OCI-LY1 (cell line): ENCODE results near the gene DHH.

Source experiments
- CTCF ChIP-seq: fragments of 200-600 bp; sonication (generic), shearing (Covaris generic); IDR thresholded peaks from 2 replicates; pipeline ENCODE4 v1.5.1; 2017; ENCODE audit warnings: mild to moderate bottlenecking, antibody characterized with exemption, low read length, moderate library complexity, mixed read lengths
- EZH2 ChIP-seq: fragments of 200-600 bp; sonication (generic), shearing (Covaris generic); IDR thresholded peaks from 2 replicates; pipeline ENCODE4 v1.8.0; 2017; ENCODE audit warnings: borderline replicate concordance, mixed run types, mild to moderate bottlenecking, antibody characterized with exemption, low read length, moderate library complexity, mixed read lengths

DNA sequence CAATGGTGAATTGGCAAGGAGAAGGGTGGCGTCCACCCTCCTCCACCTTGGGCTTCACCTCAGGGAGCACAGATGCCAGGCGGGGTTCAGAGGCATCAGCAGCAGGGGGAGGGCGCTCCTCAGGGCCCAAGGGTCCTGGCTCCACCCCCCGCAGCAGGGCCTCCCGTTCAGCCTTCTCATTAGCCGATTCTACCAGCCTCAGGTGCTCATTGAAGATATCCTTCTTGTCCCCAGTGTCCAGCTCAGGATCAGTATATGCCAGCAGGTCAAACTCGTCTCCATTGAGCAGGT, 56.7 kb downstream of the DHH start:
- no peak for TF ChIP-seq CTCF
- no peak for TF ChIP-seq EZH2
